ENCODE results near the gene RCOR1. TPM values are rescaled to one million over a fixed set of nuclear protein-coding genes. Genes with fewer than 3 reads are reported as not detected.

The RCOR1 gene
- polyA plus RNA-seq, 2 of the 4 experiments (the other 2 are of a cell fraction): 17.7 to 24.7 TPM

GRCh38 chr14:102610968-102611811 lies 18.7 kb downstream of the RCOR1 start:
- no peak for DNase-seq (ENCODE audit: low read depth in 1 of 2, low spot score in 1 of 2)
- TF ChIP-seq NFE2L2 (conservative IDR thresholded peaks at IDR 0.05; ENCODE audit: low read length) (no peak), HOXB13 (CRISPR knock-in tag; IDR thresholded peaks at IDR 0.05; ENCODE audit: low read depth) (no peak), RFX5 (IDR thresholded peaks at IDR 0.05) (no peak), CEBPB (IDR thresholded peaks at IDR 0.05) (no peak), SREBF2 (IDR thresholded peaks at IDR 0.05) (no peak), RAD21 (conservative IDR thresholded peaks at IDR 0.05 in 1 of 2, IDR thresholded peaks at IDR 0.05 in 1 of 2) (no peak), HOXA7 (CRISPR knock-in tag; IDR thresholded peaks at IDR 0.05) (no peak), SMC3 (IDR thresholded peaks at IDR 0.05) (no peak), ZC3H11A (IDR thresholded peaks at IDR 0.05) (no peak), KDM5A (IDR thresholded peaks at IDR 0.05) (no peak), MYC (IDR thresholded peaks at IDR 0.05; ENCODE audit: borderline replicate concordance, low read length) (no peak), JUNB (IDR thresholded peaks at IDR 0.05) (no peak), MAZ (IDR thresholded peaks at IDR 0.05; ENCODE audit: borderline replicate concordance, low read depth, low read length) (no peak), MAX (IDR thresholded peaks at IDR 0.05) (no peak), REST (IDR thresholded peaks at IDR 0.05) (no peak)
- TF ChIP-seq, protein P1, sequence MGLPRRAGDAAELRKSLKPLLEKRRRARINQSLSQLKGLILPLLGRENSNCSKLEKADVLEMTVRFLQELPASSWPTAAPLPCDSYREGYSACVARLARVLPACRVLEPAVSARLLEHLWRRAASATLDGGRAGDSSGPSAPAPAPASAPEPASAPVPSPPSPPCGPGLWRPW (IDR thresholded peaks at IDR 0.05): no peak
- TF ChIP-seq, protein P2, sequence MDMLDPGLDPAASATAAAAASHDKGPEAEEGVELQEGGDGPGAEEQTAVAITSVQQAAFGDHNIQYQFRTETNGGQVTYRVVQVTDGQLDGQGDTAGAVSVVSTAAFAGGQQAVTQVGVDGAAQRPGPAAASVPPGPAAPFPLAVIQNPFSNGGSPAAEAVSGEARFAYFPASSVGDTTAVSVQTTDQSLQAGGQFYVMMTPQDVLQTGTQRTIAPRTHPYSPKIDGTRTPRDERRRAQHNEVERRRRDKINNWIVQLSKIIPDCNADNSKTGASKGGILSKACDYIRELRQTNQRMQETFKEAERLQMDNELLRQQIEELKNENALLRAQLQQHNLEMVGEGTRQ (IDR thresholded peaks at IDR 0.05): no peak
- peaks cover 5% of the 10 kb centered on the region; the same call in 2 of the 3 replicates for H3K4me1 ChIP-seq
- ChIA-PET CTCF (interaction anchor here (0.6 to 5.2 kb wide), 5 partner anchors 15 to 431 kb away, joined by 3 to 34 read pairs (median 3); no protein-coding TSS in a partner anchor), POLR2A (no interaction called here)
- FAIRE-seq: no peak
- 78% methylated on average over 5 of the region's 5 CpGs for WGBS (ENCODE audit: missing lambda C conversion rate)
- ATAC-seq: no peak
- no peak overlapping the region for H3K4me3 ChIP-seq
- no peak overlapping the region for H3K27ac ChIP-seq
- no peak overlapping the region for H3K4me2 ChIP-seq
- no peaks in the 10 kb centered on the region for H3K9me3 ChIP-seq

GRCh38 chr14:102616318-102616717 lies 23.9 kb downstream of the RCOR1 start:
- H3K9me3 ChIP-seq: no peaks in the 10 kb centered on the region
- peak overlapping the region in 1 of 2 experiments; percentile 43; a peak in 1 of 6 replicates for H3K27ac ChIP-seq
- FAIRE-seq (no peak), ATAC-seq (peak in 1 of 2 experiments; percentile 33; a peak in 2 of 6 replicates), DNase-seq (ENCODE audit: low read depth in 1 of 2, low spot score in 1 of 2) (peak in 1 of 2 experiments; percentile 11)
- H3K4me3 ChIP-seq: no peak overlapping the region
- no peak for TF ChIP-seq ZSCAN20 (CRISPR knock-in tag; IDR thresholded peaks at IDR 0.05)
- no peak for TF ChIP-seq FOSL2 (IDR thresholded peaks at IDR 0.05)
- TF ChIP-seq FOSL2 (CRISPR knock-in tag; IDR thresholded peaks at IDR 0.05): peak; percentile 39
- H3K4me1 ChIP-seq: peaks cover 14% of the 10 kb centered on the region
- ChIA-PET POLR2A (no interaction called here), CTCF (interaction anchor here (1.6 to 2.9 kb wide), 3 partner anchors 11 to 78 kb away, joined by 6 to 14 read pairs (median 7); no protein-coding TSS in a partner anchor)
- WGBS (ENCODE audit: missing lambda C conversion rate): 89% methylated on average over 2 of the region's 2 CpGs
- peak overlapping the region; percentile 24; the same call in 2 of the 3 replicates for H3K4me2 ChIP-seq

Measured in A549 (cell line).